OCI-M2 (cell line): Measurements from ENCODE around the gene CEP95.

Experiments used
- DNase-seq: peaks from one replicate; lab custom pipeline; 2025; ENCODE audit not compliant: unreplicated experiment; lab: John Stamatoyannopoulos, UW

CEP95 gene

DNA sequence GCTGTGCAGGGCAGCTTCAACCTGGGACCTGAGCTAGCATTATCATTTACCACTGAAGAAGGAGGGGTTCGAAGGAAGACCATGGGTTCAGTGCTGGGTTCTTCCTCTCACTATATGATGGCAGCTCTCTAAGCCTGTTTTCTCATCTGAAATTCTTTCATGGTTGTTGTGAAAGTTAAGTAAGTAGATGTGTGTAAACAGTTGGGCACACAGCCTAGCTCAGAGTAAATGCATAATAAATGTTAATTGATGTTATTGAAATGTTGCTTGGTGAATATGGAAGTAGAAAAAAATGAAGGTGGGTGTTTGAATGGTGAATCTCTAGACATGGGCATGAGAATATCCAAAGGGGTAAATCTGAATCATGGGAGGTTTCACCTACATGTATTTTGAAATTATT lies 9.1 kb downstream of the CEP95 start:
- DNase-seq: no peak

DNA sequence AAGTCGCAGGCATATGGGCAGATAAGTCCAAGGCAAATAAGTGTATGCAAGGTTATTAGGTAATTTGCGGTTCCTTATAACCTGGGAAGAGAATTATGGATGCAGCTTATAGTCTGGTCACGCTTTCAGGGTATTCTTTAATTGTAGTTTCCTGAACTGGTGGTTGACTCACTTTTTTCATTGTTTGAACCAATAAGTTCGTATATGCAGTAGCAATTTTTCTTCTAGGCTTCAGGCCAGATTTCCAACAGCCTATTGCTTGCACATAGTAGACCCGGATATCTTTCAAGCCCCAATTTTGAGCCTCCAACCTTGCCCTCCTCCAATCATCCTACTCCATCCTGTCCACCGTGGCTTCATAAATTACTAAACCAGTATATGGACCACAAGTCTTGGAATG lies 12.8 kb downstream of the CEP95 start:
- DNase-seq: no peak

DNA sequence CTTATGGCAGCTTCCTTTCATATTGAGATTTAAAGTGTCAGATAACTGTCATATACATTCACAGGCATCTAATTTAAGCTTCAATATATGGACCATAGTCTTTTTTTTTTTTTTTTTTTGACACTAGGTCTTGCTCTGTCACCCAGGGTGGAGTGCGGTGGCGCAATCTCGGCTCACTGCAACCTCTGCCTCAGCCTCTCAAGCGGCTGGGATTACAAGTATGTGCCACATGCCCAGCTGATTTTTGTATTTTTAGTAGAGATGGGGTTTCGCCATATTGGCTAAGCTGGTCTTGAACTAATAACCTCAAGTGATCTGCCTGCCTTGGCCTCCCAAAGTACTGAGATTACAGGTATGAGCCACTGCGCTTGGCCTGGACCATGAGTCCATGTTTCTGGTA lies 13.6 kb downstream of the CEP95 start:
- no peak for DNase-seq

DNA sequence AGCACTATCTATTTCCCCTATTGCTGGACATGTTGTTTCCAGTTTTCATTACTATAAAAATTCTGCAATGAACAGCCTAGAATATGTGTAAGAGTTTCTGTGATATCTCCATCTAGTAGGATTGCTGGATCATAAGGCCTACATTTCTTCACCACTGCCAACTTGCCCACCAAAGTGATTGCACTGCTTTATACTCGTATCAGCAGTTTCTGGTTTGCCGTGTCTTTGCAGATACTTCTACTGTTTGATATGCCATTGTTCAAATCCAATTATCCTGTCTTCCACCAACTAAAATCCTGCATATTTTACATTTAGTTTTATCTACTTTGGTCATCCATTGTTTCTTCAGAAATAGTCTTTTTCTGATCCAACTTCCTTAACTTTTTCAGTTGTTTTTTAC lies 21.1 kb downstream of the CEP95 start:
- no peak for DNase-seq

DNA sequence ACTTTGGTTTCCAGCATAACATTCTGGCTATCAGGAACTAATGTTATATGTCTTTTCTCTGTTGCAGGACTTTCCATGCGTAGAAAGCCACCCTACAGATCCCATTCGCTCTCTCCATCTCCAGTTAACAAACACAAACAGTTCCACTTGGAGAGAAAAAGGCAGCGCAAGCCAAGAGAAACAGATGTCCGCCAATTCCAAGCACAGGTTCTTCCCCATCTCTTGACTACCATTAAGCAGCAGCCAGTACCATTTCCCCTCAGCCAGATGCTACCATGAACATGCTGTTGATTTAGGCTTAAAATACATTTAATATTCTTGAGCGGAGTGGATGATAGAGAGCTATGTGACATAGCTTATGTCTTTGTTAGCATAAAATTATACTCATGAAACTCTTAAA lies 22.4 kb downstream of the CEP95 start:
- no peak for DNase-seq

DNA sequence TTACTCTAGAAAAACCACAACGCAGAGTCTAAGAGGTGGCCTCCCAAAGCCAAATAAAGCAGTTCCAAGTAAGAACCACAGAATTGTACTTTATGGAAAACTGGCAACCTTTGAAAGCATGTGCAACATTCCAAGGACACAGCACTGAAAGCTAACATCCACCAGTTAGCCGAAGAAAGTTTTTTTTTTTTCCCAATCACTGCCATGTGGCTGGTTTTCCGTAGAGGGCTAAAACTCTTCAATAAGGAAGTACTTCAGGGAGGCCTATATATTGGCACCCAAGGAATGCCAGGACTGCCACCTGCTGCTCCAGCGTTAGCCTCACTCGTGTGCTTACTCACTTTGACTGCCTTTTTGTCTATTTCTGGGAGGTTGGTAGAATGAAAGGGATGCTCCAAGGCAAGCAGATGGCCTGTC lies 25.2 kb downstream of the CEP95 start:
- DNase-seq: no peak

DNA sequence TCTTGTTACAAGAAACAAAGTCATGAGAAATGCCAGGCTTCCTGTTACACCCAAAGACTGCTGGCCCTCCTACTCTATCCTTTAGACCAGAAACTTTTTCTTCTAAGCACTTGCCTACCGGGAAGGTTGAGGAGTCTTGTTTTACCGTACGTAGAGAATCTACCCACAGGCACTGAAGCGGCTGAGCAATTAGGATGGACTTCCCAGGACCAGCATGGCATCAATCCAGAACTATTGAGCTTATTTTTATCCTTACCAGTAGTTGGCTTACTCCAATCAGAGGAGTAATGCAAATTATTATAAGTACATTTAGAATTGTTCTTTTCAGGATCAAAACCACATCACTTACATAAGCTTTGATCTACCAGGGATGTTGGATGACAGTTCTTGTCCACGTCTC lies 25.6 kb downstream of the CEP95 start:
- no peak for DNase-seq

DNA sequence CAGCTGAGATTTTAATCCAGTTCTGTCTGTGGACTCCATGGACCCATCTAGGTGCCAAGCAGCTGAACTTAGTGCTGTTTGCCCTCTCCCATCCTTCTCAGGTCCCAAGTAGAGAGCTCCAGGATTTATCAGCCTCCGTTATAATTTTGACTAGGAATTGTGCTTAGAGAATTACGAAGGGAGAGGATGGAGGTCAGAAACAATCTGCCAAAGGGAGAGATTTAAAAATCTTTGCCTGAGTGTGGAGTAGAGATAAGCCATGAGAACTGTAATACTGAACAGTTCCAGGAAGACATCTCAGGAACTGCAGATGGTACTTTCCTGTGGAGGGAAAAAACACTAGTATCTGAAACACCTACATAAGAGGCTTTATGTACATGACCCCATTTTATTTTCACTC lies 27.0 kb downstream of the CEP95 start:
- no peak for DNase-seq

DNA sequence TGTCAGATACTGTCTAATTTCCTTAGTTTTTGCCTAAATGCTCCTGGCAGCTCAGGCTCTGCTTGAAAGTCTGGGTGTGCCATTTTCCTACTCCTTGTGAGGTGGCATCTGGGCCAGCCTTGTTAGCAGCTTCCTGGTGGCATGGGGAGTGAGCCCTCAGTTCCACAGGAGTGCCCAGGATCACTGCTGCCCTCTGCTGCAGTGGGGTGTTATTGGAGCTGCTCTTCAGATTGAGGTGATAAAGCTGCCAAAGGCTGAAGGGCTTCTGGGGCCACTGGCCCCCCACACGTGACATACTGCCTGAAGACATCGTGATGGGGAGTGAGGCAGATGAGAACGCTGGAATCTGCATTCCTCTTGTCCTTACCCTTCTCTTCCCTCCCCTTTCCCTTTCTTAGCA lies 27.4 kb downstream of the CEP95 start:
- DNase-seq: no peak

DNA sequence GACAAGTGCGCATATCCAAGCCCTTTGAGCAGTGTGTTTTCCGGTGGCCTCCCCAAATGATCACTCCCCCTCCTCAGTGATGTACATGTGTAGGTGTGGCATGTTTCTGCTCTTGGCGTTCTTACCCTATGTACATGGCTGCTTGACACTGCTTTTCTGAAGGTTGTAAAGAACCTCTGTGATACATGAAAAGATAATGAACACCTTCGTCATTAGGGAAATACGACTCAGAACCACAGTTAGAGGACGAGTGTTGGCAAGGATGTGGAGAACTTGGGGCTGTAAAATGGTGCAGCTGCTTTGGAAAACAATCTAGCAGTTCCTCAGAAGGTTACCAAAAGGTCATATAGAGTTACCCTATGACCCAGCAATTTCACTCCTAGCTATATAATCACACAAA lies 28.6 kb downstream of the CEP95 start:
- no peak for DNase-seq

DNA sequence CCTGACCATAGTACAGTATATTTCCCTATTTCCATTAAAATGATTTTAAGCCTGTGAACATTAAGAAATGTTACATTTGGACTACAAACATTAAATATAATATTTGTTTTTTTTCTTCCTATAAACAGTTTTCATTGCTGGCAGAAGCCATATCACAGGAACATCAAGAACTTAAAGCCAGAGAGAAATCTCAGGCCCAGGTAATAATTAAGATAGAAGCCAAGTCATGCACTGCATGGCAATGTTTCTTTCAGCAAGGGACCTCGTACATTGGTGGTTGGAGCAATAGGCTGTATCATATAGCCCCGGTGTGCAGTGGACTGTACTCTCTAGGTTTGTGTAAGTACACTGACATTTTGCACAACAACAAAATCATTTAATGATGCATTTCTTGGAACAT lies 30.1 kb downstream of the CEP95 start:
- no peak for DNase-seq

DNA sequence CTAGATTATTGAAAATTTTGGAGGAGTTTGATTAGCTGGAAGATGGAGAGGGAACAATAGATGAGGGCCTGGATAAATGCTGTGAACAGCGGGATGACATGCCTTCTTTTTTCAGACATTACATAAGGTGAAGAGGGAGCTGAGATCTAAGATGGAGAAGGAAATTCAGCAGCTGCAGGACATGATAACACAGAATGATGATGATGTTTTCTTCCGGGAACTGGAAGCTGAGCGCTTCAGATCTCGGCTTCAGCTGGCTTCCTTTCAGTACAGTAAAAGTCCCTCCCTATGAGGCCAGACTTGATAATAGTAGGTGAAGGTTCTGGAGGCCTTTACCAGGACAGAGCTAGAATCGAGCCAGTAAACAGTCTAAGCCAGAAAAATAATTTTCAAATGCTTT lies 30.7 kb downstream of the CEP95 start:
- DNase-seq: no peak

DNA sequence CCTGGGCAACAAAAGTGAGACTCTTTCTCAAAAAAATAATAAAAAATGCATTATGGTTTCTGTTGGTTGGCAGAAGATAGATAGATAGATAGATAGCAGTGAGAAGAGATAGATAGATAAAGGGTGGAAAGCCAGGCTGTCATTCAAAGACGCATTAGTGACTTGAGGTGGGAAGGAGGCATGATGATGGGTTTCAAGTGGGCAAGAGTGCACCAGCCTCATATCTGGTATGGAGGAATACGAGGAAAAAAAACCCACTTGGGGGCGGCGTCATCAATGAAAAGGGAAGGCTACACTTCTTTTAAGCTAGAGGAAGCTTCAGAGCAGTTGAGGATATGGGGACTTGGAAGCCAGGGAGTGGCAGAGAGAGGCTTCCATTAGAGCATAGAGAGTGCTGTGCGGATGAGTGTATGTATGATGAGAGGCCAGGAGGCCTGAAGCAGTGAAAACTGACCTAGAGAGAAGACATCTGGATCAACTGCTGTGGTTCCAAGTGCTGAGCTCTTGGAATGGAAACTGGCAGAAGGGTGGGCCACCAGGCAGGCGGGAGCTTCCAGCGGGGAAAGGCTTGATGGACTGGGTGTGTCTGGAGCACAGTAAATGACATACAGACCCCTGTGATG lies 31.8 kb downstream of the CEP95 start:
- no peak for DNase-seq

DNA sequence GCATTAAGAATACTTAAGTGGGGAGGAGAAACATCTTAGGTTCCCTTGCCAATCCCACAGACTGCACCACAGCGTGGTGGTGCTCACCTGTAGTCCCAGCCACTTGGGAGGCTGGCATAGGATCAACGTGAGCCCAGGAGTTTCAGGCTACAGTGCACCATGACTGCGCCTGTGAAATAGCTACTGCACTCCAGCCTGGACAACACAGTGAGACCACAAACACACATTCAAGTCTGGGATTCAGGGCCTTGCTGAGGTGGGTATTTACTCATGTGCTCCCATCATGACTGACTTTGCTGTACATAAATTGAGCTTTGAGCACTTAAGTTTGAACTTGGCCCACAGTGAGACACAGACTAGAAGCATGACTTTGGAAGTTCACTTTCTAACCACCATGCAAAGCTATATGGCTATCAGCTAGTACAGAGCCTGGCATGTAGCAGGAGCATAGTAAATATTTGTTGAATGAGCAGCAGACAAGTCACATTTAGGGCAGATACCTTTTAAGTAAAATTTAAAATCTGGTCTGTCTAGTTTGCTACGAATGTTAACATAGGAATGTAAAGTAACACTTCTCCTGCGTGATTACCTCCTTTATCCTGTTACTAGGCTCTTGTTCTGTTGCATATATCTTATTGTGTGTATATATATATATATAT lies 33.5 kb downstream of the CEP95 start:
- DNase-seq: no peak

DNA sequence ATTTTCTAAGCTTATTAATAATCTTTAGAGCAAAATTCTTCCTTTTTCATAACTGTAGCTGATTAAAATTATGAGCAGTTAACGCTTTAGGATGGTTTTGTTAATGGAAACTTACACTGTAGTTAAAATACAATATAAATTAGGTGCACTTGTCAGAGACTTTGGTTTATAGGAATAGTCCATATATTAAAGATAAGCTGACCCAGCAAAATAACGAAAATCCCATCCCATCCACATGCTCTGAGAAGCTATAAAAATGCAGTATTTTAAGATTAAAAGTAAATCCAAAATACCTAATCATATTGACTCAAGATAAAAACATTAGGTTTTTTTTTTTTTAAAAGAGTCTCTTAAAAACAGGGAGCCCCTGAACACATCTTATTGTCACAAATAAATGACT lies 38.0 kb downstream of the CEP95 start:
- DNase-seq: no peak

DNA sequence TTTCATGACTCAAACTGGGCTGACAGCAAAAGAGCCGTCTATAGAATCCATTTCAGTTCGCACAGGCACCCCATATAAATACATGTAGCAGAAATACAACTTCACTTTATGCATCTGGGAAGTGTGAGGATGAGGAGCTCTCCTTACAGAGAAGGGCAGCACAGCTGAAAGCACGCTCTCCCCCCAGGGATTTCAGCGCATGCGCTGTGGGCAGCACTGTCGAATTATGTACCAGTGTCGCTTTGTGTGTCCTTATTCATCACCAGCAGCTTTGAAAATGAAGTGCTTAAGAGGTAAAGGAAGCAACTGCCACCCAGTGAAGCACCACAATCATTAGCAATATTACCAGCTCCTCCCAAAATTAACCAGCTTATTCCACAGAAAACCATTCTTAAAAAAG lies 39.9 kb downstream of the CEP95 start:
- DNase-seq: no peak

DNA sequence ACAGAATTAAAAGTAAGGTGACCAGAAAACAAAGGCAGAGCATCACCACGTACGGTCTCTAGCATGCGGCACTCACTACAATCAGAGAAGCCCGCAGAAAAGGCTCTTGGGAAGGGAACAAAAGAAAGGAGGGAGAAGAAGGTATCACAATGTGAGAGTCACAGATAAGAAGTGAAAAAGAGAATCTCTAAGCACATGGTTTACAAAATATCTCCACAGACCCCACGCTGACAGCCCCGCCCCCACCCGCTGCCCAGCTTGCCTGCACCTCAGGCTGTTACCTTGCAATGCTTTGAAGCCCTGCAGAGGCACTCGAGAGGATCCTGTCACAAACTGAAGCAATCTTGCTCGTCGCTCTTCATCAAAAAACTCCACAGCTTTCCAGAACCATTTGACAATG lies 40.5 kb downstream of the CEP95 start:
- no peak for DNase-seq

DNA sequence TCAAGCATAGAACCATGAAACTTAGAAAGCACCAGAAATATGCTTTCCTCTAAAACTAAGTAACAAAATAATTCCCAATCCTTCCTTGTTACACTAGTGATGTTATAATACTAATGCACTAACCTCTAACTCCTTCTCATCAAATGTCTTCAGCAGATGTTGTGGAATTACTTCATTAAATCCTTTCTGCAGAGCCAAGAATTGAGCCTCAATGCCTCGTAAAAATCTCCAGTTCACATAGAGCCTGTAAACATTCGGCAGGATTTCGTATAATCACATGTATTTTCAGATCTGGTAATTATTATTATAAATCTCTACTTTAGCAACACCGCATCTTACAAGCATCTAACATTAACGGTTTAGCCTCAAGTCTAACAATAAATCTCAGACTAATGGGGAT lies 44.7 kb downstream of the CEP95 start:
- no peak for DNase-seq

DNA sequence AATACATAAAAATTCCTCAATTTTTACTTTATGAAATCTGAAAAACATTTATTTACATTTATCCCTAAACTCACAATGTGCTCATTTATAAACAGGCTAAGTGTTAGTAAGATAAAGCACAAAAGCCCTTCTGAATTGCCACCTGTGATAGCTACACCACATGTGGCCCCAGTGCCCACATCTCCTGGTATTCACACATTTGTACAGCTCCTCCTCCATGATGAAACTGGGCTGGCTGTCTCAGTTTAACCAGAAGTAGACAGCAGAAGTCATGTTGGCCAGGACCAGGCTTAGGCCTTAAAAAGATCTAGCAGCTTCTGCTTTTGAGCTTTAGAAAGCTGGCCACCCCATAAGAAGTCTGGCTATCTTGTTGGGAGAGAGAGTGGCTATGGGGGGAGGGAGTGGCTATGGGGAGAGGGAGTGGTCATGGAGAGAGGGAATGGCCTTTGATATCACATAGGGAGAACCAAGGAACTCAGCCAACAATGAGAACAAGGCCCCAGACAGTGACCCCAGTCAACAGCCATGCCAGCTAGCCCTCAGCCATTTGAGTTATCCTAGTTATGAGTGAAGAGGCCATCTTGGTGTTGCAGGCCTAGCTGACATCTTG lies 47.4 kb downstream of the CEP95 start:
- DNase-seq: no peak

DNA sequence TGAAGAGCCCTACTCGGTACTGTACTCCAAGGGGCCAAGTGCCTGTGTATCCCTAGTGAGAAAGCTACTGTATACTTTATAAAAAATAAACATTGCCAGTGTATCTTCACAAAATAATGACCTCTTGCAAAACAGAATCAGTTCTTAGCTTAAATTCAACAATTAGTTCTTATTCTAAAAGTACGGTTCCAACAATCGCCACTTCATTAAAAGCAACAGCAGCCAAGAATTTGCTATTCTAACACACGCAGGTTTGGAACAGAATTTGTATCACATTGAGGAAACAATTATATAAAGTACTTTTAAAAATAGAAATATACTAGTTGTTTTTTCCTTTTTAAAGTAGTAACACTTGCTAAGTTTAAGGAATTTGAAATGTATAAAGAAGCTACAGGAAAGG lies 48.5 kb downstream of the CEP95 start:
- no peak for DNase-seq

DNA sequence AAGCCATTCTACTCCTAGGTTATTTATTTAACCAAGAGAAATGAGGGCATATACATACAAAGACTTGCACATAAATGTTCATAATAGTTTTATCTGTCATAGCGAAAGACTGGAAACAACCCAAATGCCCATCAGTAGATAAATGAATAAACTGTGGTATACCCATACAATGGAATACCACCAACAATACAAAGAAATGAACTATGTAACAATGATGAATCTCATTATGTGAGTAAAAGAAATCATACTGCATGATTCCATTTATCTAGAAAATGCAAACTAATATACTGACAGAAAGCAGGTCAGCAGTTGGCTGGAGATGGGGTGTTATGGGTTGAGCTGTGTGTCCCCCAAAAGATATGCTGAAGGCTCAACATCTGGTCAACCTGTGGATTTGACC lies 57.3 kb downstream of the CEP95 start:
- DNase-seq: no peak

DNA sequence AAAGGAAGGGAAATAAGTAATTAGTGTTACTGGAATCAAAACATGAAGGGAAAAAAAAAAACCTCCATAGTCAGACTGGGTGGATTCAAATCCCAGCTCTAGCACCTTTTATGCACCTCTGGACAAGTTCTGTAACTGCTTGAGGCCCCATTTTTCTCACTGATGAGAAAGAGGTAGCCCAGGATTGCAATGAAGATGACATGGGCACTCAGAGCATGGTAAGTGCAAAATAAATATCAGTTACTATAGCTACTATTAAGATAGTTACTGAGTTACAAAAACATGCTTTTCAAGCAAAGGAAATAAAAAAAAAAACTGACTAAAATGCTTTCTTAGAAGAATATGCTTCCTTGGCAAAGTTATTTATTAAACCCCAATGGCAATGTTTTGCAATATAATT lies 58.8 kb downstream of the CEP95 start:
- DNase-seq: no peak

DNA sequence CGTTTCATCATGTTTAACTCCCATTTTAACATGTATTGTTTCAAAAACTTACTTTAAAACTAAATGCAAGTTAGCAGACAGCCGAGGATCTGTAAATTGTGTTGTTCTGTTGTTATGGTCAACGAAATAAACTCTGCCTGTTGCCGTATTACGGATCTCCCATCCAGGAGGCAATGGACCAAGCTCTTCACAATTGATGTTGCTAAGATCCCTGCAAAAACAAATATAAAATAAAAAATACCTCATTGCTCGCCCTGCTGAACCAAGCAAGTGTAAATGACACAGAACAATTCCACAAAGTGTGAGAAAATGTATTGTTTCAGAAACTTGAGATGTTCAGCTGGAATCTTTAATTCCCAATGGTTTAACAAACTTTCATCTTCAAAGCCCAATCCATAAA lies 65.0 kb downstream of the CEP95 start:
- DNase-seq: no peak
